ENCODE results near the gene POLA1.

GRCh38 chrX:24774650-24775049, 80.9 kb downstream of the POLA1 start:
- TF ChIP-seq CTCF (IDR thresholded peaks at IDR 0.05) (no peak), POLR2A (IDR thresholded peaks at IDR 0.05) (no peak)
